GM19372 (cell line): Measurements from ENCODE around the gene KCNA3.

Experiments used
- ATAC-seq: cut with Tn5 transposase; IDR thresholded peaks from one replicate; pipeline ENCODE4 v1.9.1; 2021; ENCODE audit warnings: mild to moderate bottlenecking, low read depth, moderate library complexity; ENCODE audit not compliant: unreplicated experiment

Gene KCNA3

DNA sequence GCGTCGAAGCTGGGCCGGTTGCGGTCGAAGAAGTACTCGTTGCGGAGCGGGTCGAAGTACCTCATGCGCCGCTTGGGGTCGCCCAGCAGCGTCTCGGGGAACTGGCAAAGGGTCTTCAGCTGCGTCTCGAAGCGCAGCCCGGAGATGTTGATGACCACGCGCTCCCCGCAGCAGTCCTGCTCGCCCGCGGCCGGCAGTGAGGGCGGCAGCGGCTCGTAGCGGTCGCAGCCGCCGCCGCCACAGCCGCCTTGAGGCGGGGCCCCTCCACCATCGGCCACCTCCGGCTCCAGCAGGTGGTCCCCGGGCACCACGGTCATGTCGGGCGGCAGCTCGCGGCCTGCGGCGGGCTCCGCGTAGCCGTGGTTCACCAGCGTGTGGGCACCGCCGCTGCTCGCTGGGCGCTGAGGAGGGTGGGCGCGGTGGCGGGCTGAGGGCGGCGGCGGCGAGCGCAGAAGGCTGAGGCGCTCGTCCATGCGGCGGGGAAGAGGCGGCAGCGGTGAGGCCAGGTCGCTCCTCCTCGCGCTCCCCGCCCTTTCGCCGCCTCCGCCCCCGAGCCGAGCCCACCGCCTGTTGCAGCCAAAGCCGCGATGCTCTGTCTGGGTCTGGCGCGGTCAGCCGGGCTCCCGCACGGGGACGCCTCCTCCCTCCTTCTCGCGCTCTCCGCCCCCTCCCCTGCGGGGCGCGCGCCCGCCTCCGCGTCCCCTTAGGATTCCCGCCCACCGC is at the start of gene KCNA3:
Gene KCNA3 (minus strand): TSS at position 604 of the 723 bp plus-strand sequence. CDS start 131 bp downstream, at position 473.
- ATAC-seq, result no peak

DNA sequence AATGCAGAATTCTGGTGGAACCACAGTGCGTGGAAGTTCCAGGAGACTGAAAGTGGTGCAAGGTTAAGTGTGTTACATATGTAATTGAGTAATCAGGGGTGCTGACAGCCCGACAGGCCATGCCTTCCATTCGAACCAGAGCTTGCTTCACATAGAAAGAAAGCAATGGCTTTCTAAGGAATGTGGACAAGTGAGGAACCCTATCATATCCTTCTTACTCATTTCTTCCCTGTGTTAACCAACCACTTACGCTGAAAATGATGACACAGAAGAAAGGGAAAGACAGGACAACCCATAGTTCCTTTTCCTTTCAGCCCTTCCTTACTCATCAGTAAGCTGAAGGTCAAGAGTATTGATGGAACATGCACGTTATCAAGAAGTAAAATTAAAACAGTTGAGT is 48.1 kb upstream of the KCNA3 start:
- no peak for ATAC-seq

DNA sequence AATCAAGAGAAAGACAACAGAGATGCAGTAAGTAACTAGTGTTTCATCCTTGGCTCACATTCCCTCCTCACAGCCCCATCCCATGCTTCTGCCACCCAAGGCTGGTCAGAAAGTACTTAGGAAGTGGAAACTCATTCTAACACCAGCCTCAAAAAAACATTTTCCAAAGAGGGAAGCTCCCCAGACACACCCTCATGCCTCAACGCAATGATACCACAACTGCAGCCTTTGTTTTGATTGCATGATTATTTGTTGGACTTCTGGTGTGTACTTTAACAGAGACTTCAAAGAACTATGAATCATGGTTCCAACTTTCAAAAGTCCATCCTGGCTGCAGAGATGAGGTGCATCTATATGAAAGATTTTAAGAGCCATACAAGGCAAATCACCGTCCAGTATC is 45.2 kb upstream of the KCNA3 start:
- ATAC-seq, result no peak

GRCh38 chr1:110718452-110718851 is 43.7 kb upstream of the KCNA3 start:
- no peak for ATAC-seq

GRCh38 chr1:110717179-110717578 is 42.4 kb upstream of the KCNA3 start:
- ATAC-seq, result no peak

DNA sequence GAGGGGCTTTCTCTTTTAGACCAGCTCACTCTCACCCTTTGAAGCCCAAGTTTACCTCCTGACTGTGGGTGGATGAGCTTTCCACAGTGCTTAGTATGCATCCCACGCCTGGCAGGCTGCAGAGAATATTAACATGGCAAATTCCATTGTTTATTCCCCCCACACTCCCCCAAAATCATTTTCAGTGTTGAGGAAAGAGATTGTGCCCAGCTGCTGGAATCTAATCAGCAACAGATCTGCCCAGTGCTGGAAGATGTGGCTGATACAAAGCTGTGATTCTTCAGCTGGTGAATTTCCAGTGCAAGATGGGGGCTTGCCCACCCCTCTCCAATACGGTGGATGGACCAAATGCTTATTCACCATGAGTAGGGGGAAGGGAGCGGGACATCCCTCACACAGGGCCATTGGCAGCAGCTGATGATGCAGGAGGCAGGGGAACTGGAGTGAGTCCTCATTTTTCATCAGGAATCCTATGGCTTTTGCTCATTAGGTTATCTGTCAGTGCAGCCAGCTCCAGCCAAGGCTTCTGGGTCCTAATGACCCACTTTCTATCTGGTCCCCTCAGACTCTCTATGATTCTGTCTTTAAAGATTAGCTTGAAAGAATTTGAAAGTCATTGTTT is 39.7 kb upstream of the KCNA3 start:
- no peak for ATAC-seq

DNA sequence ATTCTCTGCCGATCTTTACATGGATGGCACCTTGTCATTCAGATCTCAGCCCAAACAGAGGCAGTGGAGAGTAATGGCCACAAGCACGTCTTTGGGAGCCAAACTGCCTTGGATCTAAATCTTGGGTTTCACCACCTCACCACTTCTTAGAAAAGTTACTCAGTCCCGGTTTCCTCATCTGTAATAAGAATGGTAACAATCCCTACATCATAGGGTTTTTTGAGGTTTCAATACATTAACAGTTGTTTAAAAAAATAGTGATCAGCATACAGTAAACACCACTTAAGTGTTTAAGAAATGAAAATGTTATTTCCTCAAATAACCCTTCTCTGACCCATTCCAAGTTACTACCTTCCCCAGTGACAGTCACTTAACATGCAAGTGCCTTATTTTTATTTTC is 38.5 kb upstream of the KCNA3 start:
- ATAC-seq, result no peak

DNA sequence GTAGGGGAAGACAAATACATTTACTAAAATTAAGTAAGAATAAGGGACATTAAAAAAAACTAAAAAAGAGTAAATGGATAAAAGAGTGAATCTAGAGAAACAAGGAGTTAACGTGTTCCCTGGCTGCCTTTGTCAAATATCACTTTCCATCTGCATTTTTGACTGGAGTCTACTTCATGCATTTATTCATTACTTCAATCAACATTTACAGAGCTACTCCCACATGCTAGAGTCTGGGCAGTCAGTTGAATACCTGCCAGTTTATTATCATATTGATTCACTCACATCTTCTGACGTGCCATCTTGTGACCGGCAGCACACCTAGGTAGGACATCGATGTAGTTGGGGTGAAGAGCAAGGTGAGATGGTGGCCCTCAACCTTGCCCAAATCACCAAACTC is 35.6 kb upstream of the KCNA3 start:
- no peak for ATAC-seq

DNA sequence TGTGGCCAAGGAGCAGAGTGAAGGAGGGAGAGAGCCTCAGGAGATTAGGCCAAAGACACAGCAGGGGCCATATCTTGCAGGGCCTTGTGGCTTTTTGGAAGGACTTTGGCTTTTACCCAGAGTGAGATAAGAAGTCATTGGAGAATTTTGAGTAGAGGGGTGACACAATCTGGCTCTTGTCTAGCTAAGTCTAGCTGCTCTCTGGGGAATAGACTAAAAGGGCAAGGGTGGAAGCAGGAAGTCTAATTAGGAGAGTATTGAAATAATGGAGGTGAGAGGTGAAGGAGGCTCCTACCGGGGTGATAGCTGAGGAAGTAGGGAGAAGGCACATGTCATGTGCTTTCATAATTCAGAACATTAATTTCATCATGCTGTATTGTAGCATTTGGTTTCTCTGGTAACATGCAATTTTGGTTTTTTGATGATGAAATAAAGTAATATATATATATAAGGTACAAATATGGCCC is 34.3 kb upstream of the KCNA3 start:
- no peak for ATAC-seq

DNA sequence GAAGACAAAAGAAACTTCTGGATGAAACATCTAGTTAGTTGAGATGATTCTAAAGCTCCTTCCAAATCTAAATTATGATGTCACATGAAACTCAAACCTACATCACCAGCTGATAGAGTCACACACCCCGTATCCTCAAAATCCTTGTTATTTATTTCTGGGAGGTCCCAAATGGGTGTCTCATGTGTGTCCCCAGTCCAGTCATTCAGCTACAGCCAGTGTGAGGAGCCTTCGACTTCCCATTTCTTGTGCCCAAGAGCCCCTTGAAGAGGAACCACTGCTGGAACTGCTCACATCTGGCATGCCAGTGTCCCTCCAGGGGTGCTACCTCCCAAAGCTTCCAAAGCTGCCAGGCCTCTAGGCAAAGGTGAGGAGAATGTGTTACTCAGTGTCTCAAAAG is 32.5 kb upstream of the KCNA3 start:
- ATAC-seq, result no peak

DNA sequence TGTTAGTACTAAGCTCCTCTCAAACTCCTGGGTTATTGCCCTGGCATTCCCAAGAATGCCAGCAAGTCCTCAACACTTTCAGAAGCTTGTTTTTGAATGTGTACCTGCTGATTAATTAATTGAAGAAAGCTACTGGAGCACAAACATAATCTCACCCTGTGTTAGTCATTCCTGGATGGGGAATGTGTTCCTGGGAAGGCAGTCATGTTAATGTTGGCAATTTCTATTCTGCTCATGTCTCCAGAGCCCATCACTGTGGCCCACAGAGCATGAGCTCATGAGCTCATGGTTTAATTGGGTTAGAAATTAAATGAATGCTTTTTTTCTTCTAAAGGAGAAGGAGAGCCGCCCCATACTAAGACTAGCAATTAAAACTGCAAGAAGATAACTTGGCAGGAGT is 31.9 kb upstream of the KCNA3 start:
- ATAC-seq, result no peak

DNA sequence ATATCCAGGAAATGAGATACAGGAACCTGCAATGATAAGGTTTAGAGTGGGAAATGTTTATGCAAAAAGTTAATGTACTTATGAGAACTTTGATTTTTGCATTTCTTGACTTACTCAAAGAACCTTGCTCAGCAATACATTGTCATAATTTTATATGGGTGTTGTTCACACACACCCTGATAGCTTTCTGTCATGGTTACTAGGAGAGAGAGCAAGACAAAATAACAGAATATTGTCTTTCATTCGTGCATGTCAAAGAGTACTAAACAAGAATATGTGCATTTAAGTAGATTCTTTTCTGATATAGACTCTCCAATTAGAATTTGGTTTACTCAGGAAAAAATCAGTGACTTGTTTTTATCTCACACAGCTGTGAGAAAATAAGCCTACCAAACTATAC is 27.5 kb upstream of the KCNA3 start:
- ATAC-seq, result no peak

GRCh38 chr1:110700767-110701166 is 26.0 kb upstream of the KCNA3 start:
- ATAC-seq, result no peak

DNA sequence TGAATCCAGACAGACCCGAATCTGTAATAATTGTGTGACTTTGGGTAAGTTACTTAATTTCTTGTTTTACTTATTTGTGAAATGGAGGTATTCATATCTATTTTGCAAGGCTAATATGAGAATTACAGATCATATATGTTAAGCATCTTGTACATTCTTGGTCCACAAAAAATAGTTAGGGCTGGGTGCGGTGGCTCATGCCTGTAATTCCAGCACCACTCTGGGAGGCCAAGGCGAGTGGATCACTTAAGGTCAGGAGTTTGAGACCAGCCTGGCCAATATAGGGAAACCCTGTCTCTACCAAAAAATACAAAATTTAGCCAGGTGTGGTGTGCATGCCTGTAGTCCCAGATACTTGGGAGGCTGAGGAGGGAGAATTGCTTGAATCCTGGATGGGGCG is 22.9 kb upstream of the KCNA3 start:
- no peak for ATAC-seq

- no peak for ATAC-seq
Observed at GRCh38 chr1:110696818-110697217, 22.1 kb upstream of the KCNA3 start.

- no peak for ATAC-seq
Observed at GRCh38 chr1:110690709-110691365, 16.1 kb upstream of the KCNA3 start.

GRCh38 chr1:110689868-110690267 is 15.1 kb upstream of the KCNA3 start:
- ATAC-seq, result no peak

- no peak for ATAC-seq
Observed at GRCh38 chr1:110688514-110688913, 13.8 kb upstream of the KCNA3 start.

DNA sequence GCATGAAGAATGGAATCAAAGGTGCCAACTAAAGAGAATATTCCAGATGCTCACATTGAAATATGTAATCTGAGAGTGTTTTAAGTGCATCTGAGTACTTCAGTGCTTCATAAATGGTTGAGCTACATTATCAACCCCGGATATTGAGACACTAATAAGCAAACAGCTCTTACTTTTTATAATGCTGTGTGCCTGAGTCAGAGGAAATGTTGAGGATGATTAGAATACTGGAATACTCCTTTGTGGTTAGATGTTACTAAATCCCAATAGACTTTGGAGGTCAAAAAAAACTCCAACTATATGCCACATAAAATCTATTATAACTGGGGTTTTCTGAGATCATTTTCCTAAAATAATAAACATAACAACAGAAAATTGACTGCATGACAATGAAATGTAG is 12.5 kb upstream of the KCNA3 start:
- no peak for ATAC-seq

GRCh38 chr1:110686188-110686587 is 11.4 kb upstream of the KCNA3 start:
- no peak for ATAC-seq

DNA sequence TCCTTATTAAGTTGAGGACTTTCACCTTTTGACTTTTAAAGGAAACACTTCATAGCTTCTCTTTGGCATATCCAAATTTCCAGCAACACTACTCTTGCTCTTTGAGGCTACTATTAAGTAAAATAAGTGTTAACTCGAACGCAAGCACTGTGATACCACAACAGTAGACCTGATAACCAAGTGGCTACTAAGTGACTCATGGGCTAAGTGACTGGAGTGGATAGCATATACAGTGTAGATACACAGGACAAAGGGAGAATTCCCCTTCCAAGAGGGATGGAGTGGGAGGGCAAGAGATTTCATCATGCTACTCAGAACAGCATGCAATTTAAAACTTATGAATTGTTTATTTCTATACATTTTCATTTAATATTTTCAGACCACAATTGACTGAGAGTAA is 9.8 kb upstream of the KCNA3 start:
- no peak for ATAC-seq

- no peak for ATAC-seq
Observed at GRCh38 chr1:110682898-110683297, 8.2 kb upstream of the KCNA3 start.
